HG03575 (cell line): ENCODE measurements around the gene GAK.

Experiments
- ATAC-seq: cut with Tn5 transposase; IDR thresholded peaks from one replicate; pipeline ENCODE4 v1.9.1; 2021; ENCODE audit not compliant: unreplicated experiment, insufficient number of reproducible peaks, low FRiP score; ENCODE audit errors: extremely low read depth

GAK gene

DNA sequence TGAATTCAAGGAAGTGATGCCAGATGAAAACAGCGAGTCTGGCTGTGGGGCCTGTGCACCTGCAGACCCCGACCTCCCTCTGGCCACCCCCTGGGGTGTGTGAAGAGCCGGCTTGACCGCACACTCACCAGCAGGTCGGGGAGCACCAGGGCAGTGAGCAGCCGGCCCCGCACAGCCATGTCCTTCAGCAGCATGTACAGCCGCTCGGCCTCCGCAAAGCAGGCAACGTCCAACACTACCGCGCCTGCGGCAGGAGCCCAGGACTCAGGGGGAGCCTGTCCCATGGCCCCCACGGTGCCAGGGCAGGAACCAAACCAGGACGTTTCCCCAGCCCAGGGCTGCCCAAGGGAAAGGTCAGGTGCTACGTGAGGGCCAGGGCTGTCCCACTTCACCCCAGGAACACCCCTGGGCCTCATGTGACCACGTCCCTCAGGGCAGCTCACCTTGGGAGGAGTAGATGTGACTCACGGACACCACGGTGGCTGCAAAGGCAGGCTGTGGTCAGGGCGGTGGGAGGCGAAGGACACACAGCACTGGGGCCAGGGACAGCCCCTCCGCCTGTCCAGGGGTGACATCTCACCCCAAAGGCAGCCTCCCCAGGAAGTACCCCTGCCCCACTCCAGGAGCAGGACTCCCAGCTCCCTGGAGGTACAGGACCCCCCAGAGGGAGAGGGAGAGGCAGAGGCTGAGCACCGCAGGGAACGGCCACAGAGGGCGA, 33.1 kb upstream of the GAK start:
- no peak for ATAC-seq

- ATAC-seq, result no peak
Measured at GRCh38 chr4:964346-965025, 32.4 kb upstream of the GAK start.

DNA sequence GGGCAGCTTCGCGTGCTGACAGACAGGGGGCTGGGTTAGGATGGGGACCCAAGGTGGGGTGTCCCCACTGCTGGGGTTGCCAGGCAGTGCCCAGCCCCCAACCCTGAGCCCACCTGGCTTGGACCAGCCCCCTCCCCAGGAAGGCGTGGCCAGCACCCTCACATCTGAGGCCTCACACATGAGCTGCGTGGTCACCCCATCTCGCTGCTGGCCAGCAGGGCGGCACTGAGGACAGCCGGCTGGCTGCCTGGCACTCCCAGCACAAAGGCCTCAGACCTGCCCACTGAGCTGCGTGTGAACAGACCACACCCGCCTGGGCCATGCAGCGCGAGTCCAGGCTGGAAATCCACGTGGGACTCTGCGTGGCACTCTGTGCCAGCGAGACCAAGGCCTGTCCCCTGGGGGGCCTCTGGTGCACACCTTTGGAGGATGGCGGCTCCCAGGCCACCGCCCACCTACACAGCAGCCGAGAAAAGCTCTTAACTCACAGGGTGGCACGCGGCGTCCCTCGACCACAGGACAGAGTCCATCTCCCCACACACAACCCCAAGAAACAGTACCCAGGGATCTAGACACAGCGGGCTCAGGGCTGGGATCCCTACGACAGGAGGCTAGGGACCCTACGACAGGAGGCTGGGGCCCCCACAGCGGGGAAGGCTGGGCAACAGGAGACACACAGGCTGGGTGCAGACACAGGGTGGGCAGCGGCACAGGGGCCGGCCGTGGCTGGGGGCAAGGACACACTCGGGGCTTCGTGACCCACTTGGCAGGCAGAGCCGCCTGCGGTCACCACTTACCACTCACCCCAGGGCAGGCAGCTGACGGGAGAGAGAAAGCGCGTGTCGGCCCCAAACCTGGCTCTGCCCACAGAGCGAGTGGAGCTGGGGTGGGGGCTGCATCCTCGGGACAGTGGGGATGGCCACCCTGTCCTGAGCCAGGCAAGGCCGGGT, 31.4 kb upstream of the GAK start:
- no peak for ATAC-seq

- ATAC-seq, result no peak
Measured at GRCh38 chr4:962231-963208, 30.4 kb upstream of the GAK start.

DNA sequence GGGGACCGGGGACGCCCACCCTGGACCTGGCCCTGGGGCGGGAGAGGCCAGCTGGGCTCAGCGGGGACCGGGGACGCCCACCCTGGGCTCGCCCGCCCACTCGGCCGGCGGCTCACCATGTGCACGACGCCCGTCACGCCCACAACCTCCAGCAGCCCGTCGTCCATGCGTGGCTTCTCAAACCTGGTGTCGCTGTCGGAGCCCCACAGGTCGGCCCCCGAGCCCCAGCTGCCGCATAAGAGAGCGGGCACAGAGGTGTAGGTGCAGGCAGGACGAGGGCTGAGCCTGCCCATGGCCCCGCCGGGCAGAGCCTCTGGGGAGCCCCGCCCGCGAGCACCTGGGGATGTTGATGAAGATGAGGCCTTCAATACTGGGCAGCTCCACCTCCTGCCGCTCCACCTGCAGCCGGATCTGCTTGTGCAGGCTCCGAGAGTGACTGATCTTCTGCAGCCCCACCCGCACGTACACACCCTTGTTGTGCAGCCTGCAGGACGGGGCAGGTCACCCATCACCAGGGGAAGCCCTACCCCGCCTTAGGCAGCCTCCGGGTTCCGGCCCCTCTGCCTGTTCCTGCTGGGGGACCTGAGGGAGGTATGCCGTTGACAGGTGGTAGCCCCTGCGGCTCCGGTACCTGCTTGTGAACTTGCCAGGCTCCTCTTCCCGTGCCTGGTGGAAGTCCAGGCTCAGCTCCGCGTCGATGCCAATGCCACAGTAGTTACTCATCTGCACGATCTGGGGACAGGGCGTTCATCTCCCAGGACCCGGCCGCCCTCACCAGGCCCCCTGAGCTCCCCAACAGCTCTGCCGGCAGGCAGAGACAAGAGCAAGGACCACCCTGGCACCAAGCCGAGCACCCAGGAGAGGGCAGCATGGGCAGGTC, 29.5 kb upstream of the GAK start:
- no peak for ATAC-seq

DNA sequence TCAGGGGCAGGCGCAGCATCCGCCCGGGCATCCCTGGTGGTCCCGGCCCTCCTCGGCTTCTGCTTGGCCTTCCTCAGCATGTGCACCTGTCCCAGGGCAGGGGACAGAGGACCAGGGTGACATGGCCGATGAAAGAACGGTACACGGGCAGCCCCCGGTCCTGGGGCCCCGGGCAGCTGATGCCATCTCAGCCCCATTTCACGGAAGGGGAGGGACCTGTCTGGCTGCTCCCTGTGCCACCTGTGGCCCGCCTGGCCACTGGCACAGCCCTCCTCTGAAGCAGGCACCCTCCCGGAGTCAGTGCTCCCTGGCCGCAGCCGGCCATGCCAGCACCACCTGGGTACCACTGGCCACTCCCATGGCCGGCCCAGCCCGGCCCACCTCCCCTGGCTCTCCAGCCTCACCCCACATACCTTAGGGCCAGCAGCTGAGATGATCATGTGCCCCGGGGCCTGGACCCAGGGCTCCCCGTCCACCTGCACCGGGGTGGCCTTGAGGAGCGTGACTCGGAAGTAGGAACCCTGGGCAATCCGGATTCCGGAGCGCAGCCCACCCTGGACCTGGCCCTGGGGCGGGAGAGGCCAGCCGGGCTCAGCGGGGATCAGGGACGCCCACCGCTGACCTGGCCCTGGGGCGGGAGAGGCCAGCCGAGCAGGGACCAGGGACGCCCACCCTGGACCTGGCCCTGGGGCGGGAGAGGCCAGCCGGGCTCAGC, 28.7 kb upstream of the GAK start:
- no peak for ATAC-seq

DNA sequence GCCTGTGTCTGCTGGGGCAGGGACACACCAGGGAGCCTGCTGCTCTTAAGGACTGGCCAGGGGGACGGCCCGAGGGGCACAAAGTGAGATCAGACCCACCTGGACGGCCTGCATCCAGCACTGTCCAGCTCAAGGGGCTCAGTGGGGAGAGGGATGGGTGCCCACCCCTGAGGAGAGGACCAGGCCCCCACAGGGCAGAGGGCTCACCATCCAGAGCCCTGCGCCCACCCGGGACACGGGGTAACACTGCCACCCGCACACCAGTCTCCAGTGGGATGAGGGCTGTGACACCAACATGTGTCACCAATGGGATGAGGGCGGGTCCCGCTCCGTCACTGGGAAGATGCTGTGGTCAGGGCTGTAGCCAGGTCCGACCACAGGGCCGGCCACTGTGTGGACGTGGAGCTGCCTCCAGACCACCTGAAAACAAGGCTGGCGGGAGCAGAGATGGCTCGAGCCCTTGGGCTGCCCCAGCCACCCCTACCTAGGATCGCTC, 28.1 kb upstream of the GAK start:
- no peak for ATAC-seq

DNA sequence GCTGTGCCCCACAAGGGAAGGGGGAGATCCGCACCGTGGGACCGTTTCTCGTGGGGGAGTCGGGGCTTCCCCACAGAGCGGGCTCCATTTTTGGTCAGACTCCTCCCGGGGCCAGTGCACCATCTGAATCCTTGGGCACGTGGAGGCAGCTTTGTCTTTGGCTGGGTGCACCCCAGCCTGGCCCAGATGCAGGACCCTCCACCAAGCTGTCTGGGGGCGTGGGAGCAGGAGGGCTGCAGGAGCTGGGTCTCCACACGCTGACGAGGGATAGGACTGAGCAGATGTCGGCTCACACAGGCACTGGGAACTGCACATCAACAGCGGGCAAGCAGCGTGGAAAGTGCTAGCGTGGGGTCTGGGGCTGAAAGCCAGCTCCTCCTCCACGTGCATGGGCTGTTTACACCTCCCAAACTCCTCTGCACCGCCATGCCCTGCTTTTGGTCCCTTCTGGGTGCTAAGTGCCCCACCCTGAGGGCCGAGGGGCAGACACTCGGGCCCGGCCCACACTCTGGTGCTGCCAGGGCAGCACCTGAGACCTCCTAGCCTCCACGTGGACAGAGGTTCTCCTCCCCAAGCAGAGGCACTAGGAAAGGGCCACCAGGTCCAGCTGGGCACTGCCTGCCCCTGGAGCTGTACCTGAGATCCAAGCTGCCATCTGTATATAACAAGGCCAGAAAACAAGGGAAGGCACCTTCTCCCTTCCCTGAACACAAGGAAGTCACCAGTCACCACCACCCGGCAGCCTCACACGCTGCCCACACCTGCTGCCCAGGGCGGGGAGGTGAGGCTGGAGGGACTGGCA, 27.4 kb upstream of the GAK start:
- ATAC-seq, result no peak

DNA sequence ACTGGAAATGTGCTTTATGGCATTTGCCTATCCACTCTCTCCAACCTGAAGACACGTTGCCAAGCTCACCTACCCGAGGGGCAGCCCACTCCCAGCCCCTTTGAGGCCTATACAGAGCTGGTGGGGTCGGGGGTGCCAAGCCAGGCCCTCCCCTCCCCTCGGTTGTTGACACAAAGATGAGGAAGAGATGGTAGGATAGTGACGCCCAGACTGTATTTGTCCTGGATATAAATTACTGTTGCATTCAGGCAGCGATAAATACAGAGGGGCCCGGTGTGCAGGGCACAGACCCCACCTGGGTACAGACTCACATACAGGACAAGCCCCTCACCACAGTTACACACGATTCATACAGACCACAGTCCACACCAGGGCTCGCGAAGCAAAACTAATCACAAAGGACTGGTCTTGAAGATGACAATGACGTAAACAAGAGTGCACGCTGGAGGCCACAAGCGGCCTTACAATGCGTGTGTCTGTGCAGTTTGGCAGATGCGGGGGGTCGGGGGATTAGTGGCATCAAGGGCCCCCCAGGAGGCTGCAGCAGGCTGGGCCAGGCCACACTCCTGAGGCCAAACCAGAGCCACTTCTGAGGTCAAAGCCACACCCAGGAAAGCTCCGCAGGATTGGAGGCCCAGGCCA, 26.7 kb upstream of the GAK start:
- no peak for ATAC-seq

DNA sequence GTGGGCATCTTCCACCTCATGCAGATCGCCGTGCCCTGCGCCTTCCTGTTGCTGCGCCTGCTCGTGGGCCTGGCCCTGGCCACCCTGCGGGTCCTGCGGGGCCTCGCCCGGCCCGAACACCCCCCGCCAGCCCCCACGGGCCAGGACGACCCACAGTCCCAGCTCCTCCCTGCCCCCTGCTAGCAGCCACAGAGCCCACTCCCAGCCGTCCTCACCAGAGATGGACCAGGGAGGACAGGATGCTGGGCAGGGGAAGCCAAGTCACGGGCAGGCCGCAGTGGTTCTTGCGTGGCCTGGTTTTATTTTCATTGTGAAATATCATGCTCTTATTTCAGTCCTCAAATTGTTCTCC, 26.2 kb upstream of the GAK start:
- no peak for ATAC-seq

DNA sequence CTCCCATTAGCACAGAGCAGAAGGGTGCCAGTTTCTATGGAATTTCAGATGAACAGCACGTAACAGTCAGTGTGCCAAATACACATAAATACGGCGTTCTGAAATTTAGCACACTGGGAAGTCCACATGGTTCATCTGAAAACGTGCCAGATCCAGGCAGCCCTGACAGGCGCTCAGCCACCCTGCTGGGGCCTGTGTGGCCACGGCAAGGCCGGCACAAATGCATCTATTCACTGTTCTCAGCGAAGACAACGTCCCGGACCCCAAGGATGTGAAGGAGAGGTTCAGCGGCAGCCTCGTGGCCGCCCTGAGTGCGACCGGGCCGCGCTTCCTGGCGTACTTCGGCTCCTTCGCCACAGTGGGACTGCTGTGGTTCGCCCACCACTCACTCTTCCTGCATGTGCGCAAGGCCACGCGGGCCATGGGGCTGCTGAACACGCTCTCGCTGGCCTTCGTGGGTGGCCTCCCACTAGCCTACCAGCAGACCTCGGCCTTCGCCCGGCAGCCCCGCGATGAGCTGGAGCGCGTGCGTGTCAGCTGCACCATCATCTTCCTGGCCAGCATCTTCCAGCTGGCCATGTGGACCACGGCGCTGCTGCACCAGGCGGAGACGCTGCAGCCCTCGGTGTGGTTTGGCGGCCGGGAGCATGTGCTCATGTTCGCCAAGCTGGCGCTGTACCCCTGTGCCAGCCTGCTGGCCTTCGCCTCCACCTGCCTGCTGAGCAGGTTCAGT, 25.6 kb upstream of the GAK start:
- no peak for ATAC-seq

- ATAC-seq, result no peak
Measured at GRCh38 chr4:957231-957580, 25.1 kb upstream of the GAK start.

GRCh38 chr4:956531-957230, 24.6 kb upstream of the GAK start:
- no peak for ATAC-seq

DNA sequence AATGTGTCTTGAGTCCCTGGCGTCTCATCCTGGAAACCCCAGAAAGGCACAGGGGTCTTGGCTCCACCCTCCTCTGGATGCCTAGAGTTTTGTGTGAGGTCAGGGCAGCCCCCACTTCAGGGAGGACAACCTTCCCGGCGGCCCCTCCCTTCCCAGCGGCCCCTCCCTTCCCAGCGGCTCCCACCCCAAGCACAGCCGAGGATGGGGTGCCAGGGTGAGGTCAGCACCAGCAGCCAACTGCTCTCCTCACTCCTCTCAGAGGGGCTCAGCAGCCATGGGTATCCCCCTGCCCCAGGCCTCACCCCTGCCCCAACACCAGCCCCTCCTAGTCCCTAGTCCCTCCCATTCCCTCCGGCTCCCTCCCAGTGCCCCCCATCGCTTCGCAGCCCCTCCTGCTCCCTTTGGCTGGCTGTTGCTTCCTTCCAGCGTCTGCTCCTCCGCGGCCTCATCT, 23.8 kb upstream of the GAK start:
- ATAC-seq, result no peak
